BE2C (cell line): ENCODE measurements around the gene PTPRD.

Experiments used
- DNase-seq: peaks from one replicate; pipeline ENCODE4 v3.0.0-alpha.2; 2020
- H3K27me3 ChIP-seq: fragments of 250-450 bp; sonication (Bioruptor Pico); 2 replicates; pipeline ENCODE4 v1.5.1; 2020; ENCODE audit warnings: mild to moderate bottlenecking
- H3K36me3 ChIP-seq: fragments of 250-450 bp; sonication (Bioruptor Pico); 2 replicates; pipeline ENCODE4 v1.5.1; 2020; ENCODE audit warnings: mild to moderate bottlenecking
- H3K4me1 ChIP-seq: fragments of 250-450 bp; sonication (Bioruptor Pico); 2 replicates; pipeline ENCODE4 v1.5.1; 2020
- H3K4me3 ChIP-seq: 2 replicates; pipeline ENCODE4 v1.5.1; 2011; ENCODE audit warnings: low read depth, low read length
- H3K9me3 ChIP-seq: fragments of 250-450 bp; sonication (Bioruptor Pico); 2 replicates; pipeline ENCODE4 v1.5.1; 2020
- CTCF ChIP-seq: IDR thresholded peaks from 2 replicates; pipeline ENCODE4 v1.5.1; 2012; ENCODE audit warnings: mild to moderate bottlenecking, low read depth, low read length

Gene PTPRD

GRCh38 chr9:9498846-9499245 lies 1114.0 kb downstream of the PTPRD start:
- DNase-seq: no peak
- no peaks in the 10 kb centered on the region for H3K36me3 ChIP-seq
- TF ChIP-seq CTCF: no peak
- H3K4me3 ChIP-seq: no peak overlapping the region
- no peaks in the 10 kb centered on the region; the same call in 1 of the 2 replicates for H3K9me3 ChIP-seq
- no peaks in the 10 kb centered on the region for H3K27me3 ChIP-seq
- H3K4me1 ChIP-seq: no peaks in the 10 kb centered on the region

GRCh38 chr9:9498128-9498527 lies 1114.7 kb downstream of the PTPRD start:
- TF ChIP-seq CTCF: no peak
- Histone ChIP-seq H3K27me3 (no peaks in the 10 kb centered on the region), H3K36me3 (no peaks in the 10 kb centered on the region), H3K4me3 (no peak overlapping the region), H3K9me3 (no peaks in the 10 kb centered on the region; the same call in 1 of the 2 replicates), H3K4me1 (no peaks in the 10 kb centered on the region)
- DNase-seq: no peak

- TF ChIP-seq CTCF: no peak
- Histone ChIP-seq H3K36me3 (no peaks in the 10 kb centered on the region), H3K9me3 (no peaks in the 10 kb centered on the region), H3K4me1 (no peaks in the 10 kb centered on the region), H3K27me3 (no peaks in the 10 kb centered on the region), H3K4me3 (no peak overlapping the region)
- no peak for DNase-seq
Measured at GRCh38 chr9:9494336-9494735, 1118.5 kb downstream of the PTPRD start.

GRCh38 chr9:9492506-9492905 lies 1120.3 kb downstream of the PTPRD start:
- no peak for TF ChIP-seq CTCF

GRCh38 chr9:9489183-9489582 lies 1123.6 kb downstream of the PTPRD start:
- no peaks in the 10 kb centered on the region for H3K36me3 ChIP-seq

More at GRCh38 chr9:9492506-9492905, 1120.3 kb downstream of the PTPRD start:
- H3K4me3 ChIP-seq: no peak overlapping the region
- H3K4me1 ChIP-seq: no peaks in the 10 kb centered on the region
- no peaks in the 10 kb centered on the region for H3K36me3 ChIP-seq
- H3K27me3 ChIP-seq: no peaks in the 10 kb centered on the region
- no peak for DNase-seq
- no peaks in the 10 kb centered on the region for H3K9me3 ChIP-seq

GRCh38 chr9:9483175-9483574 lies 1129.6 kb downstream of the PTPRD start:
- Histone ChIP-seq H3K4me1 (no peaks in the 10 kb centered on the region), H3K27me3 (no peaks in the 10 kb centered on the region), H3K9me3 (no peaks in the 10 kb centered on the region)

More at GRCh38 chr9:9489183-9489582, 1123.6 kb downstream of the PTPRD start:
- Histone ChIP-seq H3K27me3 (no peaks in the 10 kb centered on the region), H3K4me3 (no peak overlapping the region), H3K9me3 (no peaks in the 10 kb centered on the region), H3K4me1 (no peaks in the 10 kb centered on the region)
- no peak for TF ChIP-seq CTCF
- DNase-seq: no peak

More at GRCh38 chr9:9483175-9483574, 1129.6 kb downstream of the PTPRD start:
- Histone ChIP-seq H3K36me3 (no peaks in the 10 kb centered on the region), H3K4me3 (no peak overlapping the region)
- no peak for DNase-seq
- TF ChIP-seq CTCF: no peak
